HepG2 (cell line): Measurements from ENCODE around the gene CIAO2A.

Source experiments
- HMGXB4 ChIP-seq, 2 experiments: sonication (generic) in 1 of 2; formaldehyde crosslinking in 1 of 2; IDR thresholded peaks; 2 replicates each; pipeline versions ENCODE4 v1.4.0 to v1.6.1; 2018 to 2020; ENCODE audit warnings: missing genetic modification reagents in 2 of 2, borderline replicate concordance in 1 of 2, low read depth in 1 of 2, mild to moderate bottlenecking in 1 of 2, missing biosample characterization in 1 of 2
- NRL ChIP-seq: sonication (generic); formaldehyde crosslinking; IDR thresholded peaks from 2 replicates; pipeline ENCODE4 v1.5.0; 2020; ENCODE audit warnings: missing genetic modification reagents, mild to moderate bottlenecking, moderate library complexity, borderline replicate concordance
- PBX3 ChIP-seq: sonication (generic); formaldehyde crosslinking; IDR thresholded peaks from 2 replicates; pipeline ENCODE4 v1.8.1; 2023; ENCODE audit warnings: missing genetic modification reagents, inconsistent platforms, borderline replicate concordance
- YEATS2 ChIP-seq: sonication (generic); formaldehyde crosslinking; IDR thresholded peaks from 2 replicates; pipeline ENCODE4 v1.4.0; 2020; ENCODE audit warnings: missing genetic modification reagents, borderline replicate concordance
- ZBTB8A ChIP-seq: sonication (generic); formaldehyde crosslinking; IDR thresholded peaks from 2 replicates; pipeline ENCODE4 v1.4.0; 2020; ENCODE audit warnings: mild to moderate bottlenecking, low read depth, missing genetic modification reagents, borderline replicate concordance
- ZFX ChIP-seq: sonication (generic); formaldehyde crosslinking; IDR thresholded peaks from 2 replicates; pipeline ENCODE4 v1.4.0; 2020; ENCODE audit warnings: mild to moderate bottlenecking, low read depth, missing genetic modification reagents, moderate library complexity
- TF ChIP-seq, protein P1 (sequence below): sonication (generic); formaldehyde crosslinking; IDR thresholded peaks from 2 replicates; pipeline ENCODE4 v1.5.0; 2020; ENCODE audit warnings: mild to moderate bottlenecking, missing genetic modification reagents, moderate library complexity

DNA sequence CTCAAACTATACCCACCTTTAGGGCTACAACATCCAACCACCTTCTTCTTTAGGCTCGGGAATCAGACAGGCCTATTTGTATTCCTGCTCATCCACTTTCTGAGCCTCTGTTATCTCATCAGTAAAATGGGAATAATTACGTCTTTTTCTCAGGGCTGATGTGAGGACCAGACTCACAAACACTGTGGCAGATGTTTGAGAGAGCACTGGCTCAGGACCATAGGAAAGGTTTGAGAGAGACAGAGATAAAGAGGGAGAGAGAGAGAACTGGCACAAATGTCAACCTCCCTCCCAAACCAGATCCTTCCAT lies 42.6 kb downstream of the CIAO2A start:
- TF ChIP-seq YEATS2 (no peak), PBX3 (CRISPR knock-in tag) (no peak), HMGXB4 (CRISPR knock-in tag; IDR thresholded peaks at IDR 0.05; ENCODE audit: borderline replicate concordance in 1 of 2, low read depth in 1 of 2) (no peak), ZBTB8A (CRISPR knock-in tag) (no peak), ZFX (no peak), NRL (CRISPR knock-in tag) (no peak)
- TF ChIP-seq, protein P1, sequence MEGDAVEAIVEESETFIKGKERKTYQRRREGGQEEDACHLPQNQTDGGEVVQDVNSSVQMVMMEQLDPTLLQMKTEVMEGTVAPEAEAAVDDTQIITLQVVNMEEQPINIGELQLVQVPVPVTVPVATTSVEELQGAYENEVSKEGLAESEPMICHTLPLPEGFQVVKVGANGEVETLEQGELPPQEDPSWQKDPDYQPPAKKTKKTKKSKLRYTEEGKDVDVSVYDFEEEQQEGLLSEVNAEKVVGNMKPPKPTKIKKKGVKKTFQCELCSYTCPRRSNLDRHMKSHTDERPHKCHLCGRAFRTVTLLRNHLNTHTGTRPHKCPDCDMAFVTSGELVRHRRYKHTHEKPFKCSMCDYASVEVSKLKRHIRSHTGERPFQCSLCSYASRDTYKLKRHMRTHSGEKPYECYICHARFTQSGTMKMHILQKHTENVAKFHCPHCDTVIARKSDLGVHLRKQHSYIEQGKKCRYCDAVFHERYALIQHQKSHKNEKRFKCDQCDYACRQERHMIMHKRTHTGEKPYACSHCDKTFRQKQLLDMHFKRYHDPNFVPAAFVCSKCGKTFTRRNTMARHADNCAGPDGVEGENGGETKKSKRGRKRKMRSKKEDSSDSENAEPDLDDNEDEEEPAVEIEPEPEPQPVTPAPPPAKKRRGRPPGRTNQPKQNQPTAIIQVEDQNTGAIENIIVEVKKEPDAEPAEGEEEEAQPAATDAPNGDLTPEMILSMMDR (CRISPR knock-in tag) = no peak
